22Rv1 (cell line): ENCODE measurements around the gene SPECC1L.

Experiments
- H3K27ac ChIP-seq: fragments of 450-650 bp; 2 replicates; pipeline ENCODE4 v1.5.1; 2017
- CTCF ChIP-seq: fragments of 450-650 bp; IDR thresholded peaks from 2 replicates; pipeline ENCODE4 v1.5.1; 2017; ENCODE audit warnings: mild to moderate bottlenecking
- ZFX ChIP-seq: fragments of 450-650 bp; IDR thresholded peaks from 2 replicates; pipeline ENCODE4 v1.6.1; 2017; ENCODE audit warnings: antibody characterized with exemption, borderline replicate concordance

The SPECC1L gene, protein sequence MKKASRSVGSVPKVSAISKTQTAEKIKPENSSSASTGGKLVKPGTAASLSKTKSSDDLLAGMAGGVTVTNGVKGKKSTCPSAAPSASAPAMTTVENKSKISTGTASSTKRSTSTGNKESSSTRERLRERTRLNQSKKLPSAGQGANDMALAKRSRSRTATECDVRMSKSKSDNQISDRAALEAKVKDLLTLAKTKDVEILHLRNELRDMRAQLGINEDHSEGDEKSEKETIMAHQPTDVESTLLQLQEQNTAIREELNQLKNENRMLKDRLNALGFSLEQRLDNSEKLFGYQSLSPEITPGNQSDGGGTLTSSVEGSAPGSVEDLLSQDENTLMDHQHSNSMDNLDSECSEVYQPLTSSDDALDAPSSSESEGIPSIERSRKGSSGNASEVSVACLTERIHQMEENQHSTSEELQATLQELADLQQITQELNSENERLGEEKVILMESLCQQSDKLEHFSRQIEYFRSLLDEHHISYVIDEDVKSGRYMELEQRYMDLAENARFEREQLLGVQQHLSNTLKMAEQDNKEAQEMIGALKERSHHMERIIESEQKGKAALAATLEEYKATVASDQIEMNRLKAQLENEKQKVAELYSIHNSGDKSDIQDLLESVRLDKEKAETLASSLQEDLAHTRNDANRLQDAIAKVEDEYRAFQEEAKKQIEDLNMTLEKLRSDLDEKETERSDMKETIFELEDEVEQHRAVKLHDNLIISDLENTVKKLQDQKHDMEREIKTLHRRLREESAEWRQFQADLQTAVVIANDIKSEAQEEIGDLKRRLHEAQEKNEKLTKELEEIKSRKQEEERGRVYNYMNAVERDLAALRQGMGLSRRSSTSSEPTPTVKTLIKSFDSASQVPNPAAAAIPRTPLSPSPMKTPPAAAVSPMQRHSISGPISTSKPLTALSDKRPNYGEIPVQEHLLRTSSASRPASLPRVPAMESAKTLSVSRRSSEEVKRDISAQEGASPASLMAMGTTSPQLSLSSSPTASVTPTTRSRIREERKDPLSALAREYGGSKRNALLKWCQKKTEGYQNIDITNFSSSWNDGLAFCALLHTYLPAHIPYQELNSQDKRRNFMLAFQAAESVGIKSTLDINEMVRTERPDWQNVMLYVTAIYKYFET

GRCh38 chr22:24270556-24271385 lies at the start of gene SPECC1L:
TSS of gene SPECC1L (plus strand) at chr22:24270831. CDS start at chr22:24302232, 31,401 bp downstream.
- TF ChIP-seq ZFX (no peak), CTCF (no peak)
- peak within 1 kb of the TSS; percentile 84 for H3K27ac ChIP-seq

DNA sequence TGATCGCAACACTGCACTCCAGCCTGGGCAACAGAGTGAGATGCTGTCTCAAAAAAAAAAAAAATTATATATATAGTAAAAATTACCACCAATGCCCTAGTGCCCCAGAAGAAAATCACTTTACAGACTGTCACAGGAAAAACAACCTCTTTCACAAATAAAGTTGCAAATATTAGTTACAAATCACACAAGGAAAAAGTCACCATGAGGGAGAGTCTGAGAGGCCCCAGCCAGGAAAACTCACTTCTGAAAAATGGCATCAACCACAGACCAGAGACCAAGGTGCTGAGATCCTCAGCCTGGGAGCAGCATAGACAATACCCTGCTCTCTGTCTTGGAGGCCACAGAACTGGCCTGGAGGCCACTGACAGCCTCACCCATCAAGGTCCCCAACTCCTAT lies 46.2 kb upstream of the SPECC1L start:
- TF ChIP-seq CTCF (no peak), ZFX (no peak)
- no peak overlapping the region for H3K27ac ChIP-seq

- TF ChIP-seq ZFX (no peak), CTCF (no peak)
- no peak overlapping the region for H3K27ac ChIP-seq
These were observed 45.5 kb upstream of the SPECC1L start for GRCh38 chr22:24225044-24225601.

GRCh38 chr22:24225951-24226350 lies 44.7 kb upstream of the SPECC1L start:
- H3K27ac ChIP-seq, result no peak overlapping the region
- TF ChIP-seq CTCF (no peak), ZFX (no peak)

DNA sequence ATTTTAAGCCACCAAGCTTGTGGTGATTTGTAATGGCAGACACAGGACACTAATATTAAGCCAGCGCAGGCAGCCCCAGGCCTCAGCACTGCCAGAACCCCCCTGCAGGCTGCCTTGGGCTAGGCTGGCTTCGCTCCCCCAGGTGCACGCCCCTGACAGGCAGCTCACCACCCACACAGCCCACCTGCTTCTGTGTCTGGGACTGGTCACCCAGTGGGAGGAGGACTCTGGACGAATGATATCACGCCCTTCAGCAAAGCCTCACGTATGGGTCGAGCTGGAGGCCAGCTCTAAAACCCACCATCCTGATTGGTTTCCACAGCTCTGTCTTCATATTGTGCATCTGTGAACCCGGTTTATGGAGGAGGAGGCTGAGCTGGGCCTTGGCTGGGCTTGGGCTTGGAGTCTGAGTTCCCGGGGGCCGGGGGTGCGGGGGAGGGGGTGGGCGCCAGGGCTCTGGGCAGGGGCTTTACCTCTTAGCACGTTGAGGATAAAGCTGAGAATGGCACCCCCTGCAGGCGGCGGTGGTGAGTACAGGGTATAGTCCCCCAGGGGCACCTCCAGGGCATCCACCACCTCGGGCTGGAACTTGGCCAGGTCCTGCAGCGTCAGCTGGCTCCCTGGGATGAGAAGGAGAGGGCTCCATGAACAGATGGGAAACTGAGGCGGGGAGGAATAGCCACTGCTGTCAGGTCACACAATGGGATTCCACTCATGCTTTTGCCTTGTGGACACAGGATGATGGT lies 39.5 kb upstream of the SPECC1L start:
- no peak for TF ChIP-seq ZFX
- peak; percentile 67 for TF ChIP-seq CTCF
- no peak overlapping the region for H3K27ac ChIP-seq

- TF ChIP-seq ZFX (no peak), CTCF (no peak)
- no peak overlapping the region for H3K27ac ChIP-seq
These were observed 38.9 kb upstream of the SPECC1L start for GRCh38 chr22:24231706-24232105.
